Esophagus muscularis mucosa (tissue), 4 donors: ENCODE results near the gene TTLL3. TPM values are rescaled to one million over a fixed set of nuclear protein-coding genes. Genes with fewer than 3 reads are reported as not detected.

Source experiments
- DNase-seq: peaks from one replicate; pipeline ENCODE4 v3.0.0-alpha.2; 2017; ENCODE audit errors: extremely low spot score
- H3K27ac ChIP-seq, 4 donors: fragments of 200-600 bp; sonication (generic); replicated peaks in 1 of 4; 1 replicate in 3 of 4; 2 replicates in 1 of 4; pipeline ENCODE4 v1.5.1; 2016 to 2019; ENCODE audit warnings: mild to moderate bottlenecking in 1 of 4
- H3K27me3 ChIP-seq, 4 donors: fragments of 200-600 bp; sonication (generic); one replicate each; pipeline versions ENCODE4 v1.5.1 to v1.6.0; 2016 to 2019
- H3K36me3 ChIP-seq, 4 donors: fragments of 200-600 bp; sonication (generic); one replicate each; pipeline ENCODE4 v1.5.1; 2016 to 2019
- H3K4me1 ChIP-seq, 4 donors: fragments of 200-600 bp; sonication (generic); one replicate each; pipeline ENCODE4 v1.5.1; 2016 to 2019
- H3K4me3 ChIP-seq, 4 donors: fragments of 200-600 bp; sonication (generic); 1 replicate in 2 of 4; 2 replicates in 2 of 4; pipeline ENCODE4 v1.5.1; 2016 to 2019; ENCODE audit warnings: mild to moderate bottlenecking in 4 of 4, moderate library complexity in 1 of 4
- H3K9me3 ChIP-seq, 4 donors: fragments of 200-600 bp; sonication (generic); 1 replicate in 3 of 4; 2 replicates in 1 of 4; pipeline ENCODE4 v1.5.1; 2016 to 2019
- CTCF ChIP-seq, 3 experiments: fragments of 200-600 bp in 2 of 3; fragments of 450-650 bp in 1 of 3; sonication (generic) in 2 of 3; IDR thresholded peaks; one replicate each; pipeline ENCODE4 v1.5.1; 2017 to 2019; ENCODE audit warnings: antibody characterized with exemption in 3 of 3, mild to moderate bottlenecking in 2 of 3, moderate library complexity in 1 of 3
- EP300 ChIP-seq: sonication (generic); formaldehyde crosslinking; IDR thresholded peaks from one replicate; pipeline ENCODE4 v1.6.1; 2017; ENCODE audit warnings: antibody characterized with exemption
- POLR2A ChIP-seq: fragments of 450-650 bp; IDR thresholded peaks from one replicate; pipeline ENCODE4 v1.6.1; 2017; ENCODE audit warnings: antibody characterized with exemption, moderate library complexity, mild to moderate bottlenecking, low read depth
- POLR2AphosphoS5 ChIP-seq, 2 donors: sonication (generic); formaldehyde crosslinking; IDR thresholded peaks; one replicate each; pipeline ENCODE4 v1.6.1; 2017; ENCODE audit warnings: antibody characterized with exemption in 2 of 2
- WGBS: methylation state at CpG from one replicate; pipeline ENCODE4 v1.1.5; 2018; 5-methylcytosine and 5-hydroxymethylcytosine counted together
- intact Hi-C: fragments of 100-400 bp; cut with DNase I; formaldehyde crosslinking; loops from one replicate; pipeline ENCODE4 v1.15.1; 2023
- total RNA-seq, 4 donors: library from RNA; depleted of rRNA; stranded (reverse); fragments of >200 nt; gene quantifications; one replicate each; pipeline versions ENCODE4 v1.1.0 to v1.2.1, GENCODE V29; 2016

Gene TTLL3
- total RNA-seq, 4 donors from 2014 or later, result 15.5 to 56.5 (median 25.6) TPM

DNA sequence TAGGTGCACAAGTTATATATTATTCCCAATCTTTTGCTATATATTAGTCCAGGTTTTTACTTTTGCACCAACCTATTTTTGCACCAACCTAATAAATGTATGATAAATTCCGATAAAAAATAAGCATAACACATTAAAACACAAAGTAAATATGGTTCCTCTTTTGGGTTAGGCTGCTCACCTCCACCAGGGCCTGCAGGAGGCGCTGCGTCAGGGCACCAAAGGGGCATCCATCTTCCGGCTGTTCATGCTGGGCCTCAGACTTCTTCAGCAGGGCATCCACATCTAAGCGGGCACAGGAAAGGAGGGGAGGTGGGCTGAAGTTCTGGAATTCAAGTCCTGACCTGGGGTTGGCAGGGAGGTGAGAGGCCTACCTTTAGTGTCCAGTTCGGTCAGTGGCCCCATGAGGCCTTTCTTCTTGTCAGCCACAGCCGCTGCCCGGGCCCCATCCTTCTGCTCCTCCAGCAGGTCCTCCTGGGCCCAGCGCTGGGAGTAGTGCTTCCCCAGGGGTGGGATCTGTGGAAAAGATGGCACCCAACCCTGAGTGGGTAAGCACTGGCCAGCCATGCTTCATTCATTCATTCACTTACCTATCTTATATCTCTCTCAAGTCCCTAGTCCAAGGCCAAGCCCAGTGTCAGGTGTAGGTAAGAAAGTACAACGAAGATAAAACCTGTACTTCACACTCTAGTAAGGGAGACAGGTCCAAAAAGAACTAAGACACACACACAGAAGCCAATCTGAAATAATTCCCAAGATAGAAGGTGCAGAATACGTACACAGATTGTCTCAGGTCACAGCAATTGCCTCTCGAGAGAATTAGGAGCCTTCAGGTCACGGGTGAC is 23.0 kb upstream of the TTLL3 start:
- H3K36me3 ChIP-seq, result peaks cover 52 to 86% (median 68%) of the 10 kb centered on the region in 4 donors
- intact Hi-C loops, result no loop called here
- TF ChIP-seq CTCF (IDR thresholded peaks at IDR 0.05) (peak in 2 of 3 experiments; percentile 5 to 40), EP300 (no peak)

DNA sequence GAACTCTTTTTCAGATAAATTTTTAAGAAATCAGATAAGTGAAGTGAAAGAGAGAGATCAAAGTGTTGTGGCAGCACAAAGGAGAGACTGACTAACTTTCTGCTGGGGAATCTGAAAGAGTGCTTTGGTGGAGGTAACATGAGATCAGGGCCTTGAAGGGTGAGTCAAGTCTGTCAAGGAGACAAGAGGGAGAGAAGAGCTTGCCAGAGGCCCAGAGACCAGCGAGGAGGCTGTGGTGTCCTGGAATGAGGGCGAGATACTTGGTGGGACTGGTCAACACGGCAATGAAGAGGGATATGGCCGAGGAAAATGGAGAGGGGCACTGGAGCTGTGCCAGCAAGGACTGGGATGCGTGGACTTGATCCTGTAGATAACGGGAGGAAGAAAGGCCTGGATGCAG is 22.3 kb upstream of the TTLL3 start:
- TF ChIP-seq POLR2AphosphoS5 (IDR thresholded peaks at IDR 0.05) (no peak), POLR2A (no peak)
- H3K9me3 ChIP-seq, result no peaks in the 10 kb centered on the region
- DNase-seq, result no peak
- H3K27me3 ChIP-seq, result no peaks in the 10 kb centered on the region
- intact Hi-C loops, result no loop called here
- H3K4me3 ChIP-seq, result no peak overlapping the region
- H3K27ac ChIP-seq, result no peak overlapping the region
- H3K4me1 ChIP-seq, result peaks cover 4 to 18% (median 17%) of the 10 kb centered on the region in 4 donors
- 66% methylated on average over 6 of the region's 6 CpGs for WGBS
- peaks cover 46 to 79% (median 62%) of the 10 kb centered on the region in 4 donors for H3K36me3 ChIP-seq

More for the DNA sequence above, 23.0 kb upstream of the TTLL3 start:
- Histone ChIP-seq H3K27me3 (no peaks in the 10 kb centered on the region), H3K4me1 (peaks cover 4 to 18% (median 17%) of the 10 kb centered on the region in 4 donors), H3K9me3 (no peaks in the 10 kb centered on the region), H3K4me3 (no peak overlapping the region), H3K27ac (no peak overlapping the region)
- WGBS, result 88% methylated on average over 10 of the region's 13 CpGs
- DNase-seq, result no peak

GRCh38 chr3:9791127-9791526 is 18.9 kb upstream of the TTLL3 start:
- no peak for DNase-seq
- intact Hi-C loops, result loop anchor here (2.0 to 5.0 kb wide), 3 partner anchors 16 to 74 kb away; no protein-coding TSS in a partner anchor
- Histone ChIP-seq H3K27me3 (no peaks in the 10 kb centered on the region), H3K9me3 (no peaks in the 10 kb centered on the region), H3K36me3 (peaks cover 23 to 64% (median 43%) of the 10 kb centered on the region in 4 donors), H3K4me1 (peaks cover 22 to 46% (median 45%) of the 10 kb centered on the region in 4 donors), H3K4me3 (no peak overlapping the region), H3K27ac (peak overlapping the region; percentile 94 to 98 (median 97))
- TF ChIP-seq CTCF (IDR thresholded peaks at IDR 0.05) (no peak), POLR2A (no peak), EP300 (no peak), POLR2AphosphoS5 (IDR thresholded peaks at IDR 0.05) (no peak)
- 98% methylated on average over 5 of the region's 11 CpGs for WGBS

DNA sequence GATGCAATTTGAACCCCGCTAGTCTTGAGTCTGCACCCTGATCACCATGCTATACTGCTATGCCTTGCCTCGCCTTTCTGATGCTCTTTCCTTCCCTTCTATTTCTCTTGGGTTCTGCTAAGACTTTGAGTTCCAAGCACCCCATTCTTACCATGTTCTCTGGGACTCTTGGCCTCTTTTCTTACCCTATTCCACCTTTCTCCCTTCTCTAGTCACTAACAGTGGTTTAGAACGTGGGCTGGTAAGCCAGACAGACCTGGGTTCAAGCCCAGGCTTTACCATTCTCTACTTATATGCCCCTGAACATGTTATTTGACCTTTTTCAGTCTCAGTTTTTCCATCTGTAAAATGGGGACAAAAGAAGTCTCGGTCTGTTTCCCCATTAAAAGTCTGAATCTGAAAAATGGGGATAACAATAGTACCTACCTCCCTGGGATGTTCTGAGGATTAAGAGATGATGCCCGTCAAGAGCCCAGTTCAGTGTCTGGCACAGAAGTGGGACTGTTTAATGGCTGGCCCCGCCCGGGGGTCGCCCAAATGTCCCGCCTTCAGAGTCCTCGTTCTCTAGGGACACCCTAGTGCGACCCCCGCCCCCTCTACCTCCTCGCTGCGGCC is 18.2 kb upstream of the TTLL3 start:
- Histone ChIP-seq H3K4me1 (peaks cover 22 to 54% (median 50%) of the 10 kb centered on the region in 4 donors), H3K4me3 (peak overlapping the region; percentile 74 to 96 (median 92)), H3K27ac (peak overlapping the region; percentile 94 to 98 (median 97)), H3K27me3 (no peaks in the 10 kb centered on the region), H3K9me3 (no peaks in the 10 kb centered on the region), H3K36me3 (peaks cover 22 to 58% (median 39%) of the 10 kb centered on the region in 4 donors)
- intact Hi-C loops, result loop anchor here (2.0 to 5.0 kb wide), 3 partner anchors 17 to 75 kb away; no protein-coding TSS in a partner anchor
- no peak for DNase-seq
- WGBS, result 16% methylated on average over 12 of the region's 14 CpGs
- TF ChIP-seq EP300 (no peak), POLR2A (no peak), POLR2AphosphoS5 (IDR thresholded peaks at IDR 0.05) (no peak), CTCF (IDR thresholded peaks at IDR 0.05) (no peak)
